GM12874 (cell line): Measurements from ENCODE around the gene SLC25A53.

Experiments used
- CTCF ChIP-seq: IDR thresholded peaks from 2 replicates; pipeline ENCODE4 v1.5.1; 2011; ENCODE audit warnings: low read depth, mild to moderate bottlenecking, control low read depth, low read length, moderate library complexity; ENCODE audit not compliant: insufficient read depth

Gene SLC25A53

DNA sequence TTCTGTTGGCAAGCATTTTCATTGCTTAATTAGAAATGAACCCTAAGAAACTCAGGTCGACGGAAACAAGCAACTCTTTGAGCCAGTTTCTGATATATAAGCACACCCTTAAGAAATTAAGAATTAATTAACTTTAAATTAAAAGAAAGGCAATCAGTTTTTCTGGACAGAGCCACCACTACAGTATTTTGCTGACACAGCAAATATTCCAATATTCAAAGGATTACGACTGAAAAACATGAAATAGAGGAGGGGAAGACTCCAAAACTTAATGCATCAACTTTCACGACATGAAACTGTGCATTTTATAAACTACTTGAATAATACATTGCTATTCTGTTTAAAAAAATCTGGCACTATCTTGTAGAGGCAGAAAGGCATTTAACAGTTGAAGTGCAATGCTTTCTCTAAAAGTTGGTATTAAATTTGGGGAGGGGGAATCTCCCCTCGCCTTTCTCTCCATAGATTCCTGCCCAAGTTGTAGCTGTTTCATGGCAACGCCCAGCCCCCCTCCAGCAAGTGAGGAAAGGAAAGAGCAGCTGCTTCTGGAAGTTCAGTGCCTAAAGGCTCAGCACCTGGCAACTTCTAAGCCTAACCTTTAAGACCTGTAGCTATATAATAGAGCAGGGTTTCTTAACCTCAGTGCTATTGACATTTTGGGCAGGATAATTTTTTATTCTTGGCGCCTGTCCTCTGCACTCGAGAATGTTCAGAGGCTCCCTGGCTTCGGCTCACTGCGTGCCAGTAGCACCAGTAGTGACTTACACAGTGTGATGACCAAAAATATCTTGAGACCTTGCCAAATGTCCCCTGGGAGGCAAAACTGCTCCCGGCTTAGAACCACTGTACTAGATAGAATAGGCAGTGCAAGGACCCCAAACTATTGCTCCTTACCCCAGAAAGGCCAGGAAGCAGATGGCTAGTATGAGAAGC is 51.2 kb downstream of the SLC25A53 start:
- TF ChIP-seq CTCF: no peak

DNA sequence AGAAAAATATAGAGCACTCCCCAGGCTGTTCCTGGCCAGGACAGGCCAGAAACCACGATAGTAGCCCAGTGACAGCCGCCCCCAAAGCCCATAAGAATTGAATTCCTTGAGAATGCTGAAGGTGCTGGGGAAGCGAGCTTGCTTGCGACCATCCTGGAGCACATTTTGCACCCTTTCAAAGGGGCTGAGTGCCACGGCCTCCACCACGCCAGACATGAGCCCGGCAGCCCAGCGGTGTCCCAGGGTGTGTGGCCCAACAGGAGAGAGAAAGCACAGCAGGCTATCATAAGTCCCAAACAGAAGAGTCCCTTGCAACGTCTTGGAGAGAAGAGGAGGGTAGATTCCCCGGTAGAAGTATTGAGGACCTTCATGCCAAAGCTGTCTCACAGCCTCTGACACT is 52.1 kb downstream of the SLC25A53 start:
- no peak for TF ChIP-seq CTCF

GRCh38 chrX:104098919-104099318 is 57.9 kb downstream of the SLC25A53 start:
- TF ChIP-seq CTCF: no peak

GRCh38 chrX:104098151-104098808 is 58.5 kb downstream of the SLC25A53 start:
- TF ChIP-seq CTCF: peak; percentile 29; the same call in 1 of the 2 replicates

DNA sequence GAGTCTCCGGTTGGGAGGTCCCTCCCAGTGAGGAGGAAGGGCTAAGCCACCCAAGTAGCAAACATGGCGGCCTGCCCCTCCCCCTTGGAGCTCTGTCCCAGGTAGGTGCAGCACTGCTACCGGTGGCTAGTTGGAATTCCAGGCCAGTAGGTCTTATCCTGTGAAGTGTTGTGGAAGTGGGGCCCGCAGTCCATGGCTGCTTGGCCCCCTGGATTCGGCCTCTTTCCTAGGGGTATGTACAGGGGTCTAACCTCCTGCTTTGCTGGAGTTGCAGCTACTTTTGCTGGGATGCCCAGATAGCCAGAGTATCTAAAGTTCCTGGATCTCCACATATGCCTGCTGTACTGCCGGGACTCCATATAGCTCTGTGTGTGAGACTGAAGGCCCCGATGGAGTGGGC is 70.9 kb downstream of the SLC25A53 start:
- no peak for TF ChIP-seq CTCF

DNA sequence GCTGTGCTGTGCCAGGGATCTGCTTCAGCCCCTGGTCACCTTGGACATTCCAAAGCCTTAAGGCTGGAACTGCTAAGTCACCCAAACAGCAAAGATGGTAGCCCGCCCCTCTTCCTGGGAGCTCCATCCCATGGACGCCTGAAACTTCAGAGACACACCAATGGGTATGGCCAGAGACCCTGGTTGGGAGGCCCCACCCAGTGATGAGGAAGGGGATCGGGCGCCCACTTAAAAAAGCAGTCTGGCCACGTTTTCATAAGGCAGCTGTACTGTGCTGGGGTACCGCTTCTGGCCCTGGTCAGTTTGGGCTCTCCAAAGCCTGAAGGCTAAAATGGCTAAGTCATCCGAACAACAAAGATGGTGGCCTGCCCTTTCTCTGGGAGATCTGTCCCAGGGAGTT is 71.3 kb downstream of the SLC25A53 start:
- no peak for TF ChIP-seq CTCF

DNA sequence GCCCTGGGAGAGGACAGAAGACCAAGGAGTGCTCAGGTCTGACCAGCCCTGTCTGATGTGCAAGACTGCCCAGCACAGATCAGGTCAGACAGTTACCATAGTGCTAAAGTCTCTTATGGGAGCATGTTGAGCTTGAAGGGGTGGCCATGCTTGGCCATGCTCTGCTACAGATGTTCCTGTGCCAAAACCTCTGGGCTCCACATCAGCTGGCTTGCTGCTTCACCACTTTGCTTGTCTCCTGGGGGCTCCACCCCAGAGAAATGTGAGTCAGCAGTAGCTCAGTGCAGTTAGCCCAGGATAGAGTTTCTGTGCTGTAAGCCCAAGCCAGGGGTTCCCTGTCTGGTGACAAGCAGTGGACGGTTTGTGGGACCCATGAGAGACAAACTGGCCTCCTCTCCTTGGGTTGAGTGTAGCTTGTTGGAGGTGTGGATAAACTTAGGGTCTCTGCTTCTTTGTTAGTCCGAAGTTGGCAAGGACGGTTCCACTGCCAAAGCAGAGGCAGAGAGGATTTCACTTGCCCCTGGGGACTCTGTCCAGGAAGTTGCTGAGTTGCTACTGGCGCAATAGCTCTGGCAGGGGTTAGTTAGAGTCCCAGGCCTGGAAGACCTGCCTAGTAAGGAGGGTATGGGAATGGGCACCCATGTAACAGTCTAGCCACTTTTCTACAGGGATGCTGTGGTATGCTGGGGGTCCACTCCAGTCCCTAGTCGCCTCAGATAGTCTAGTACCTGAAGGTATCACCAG is 72.1 kb downstream of the SLC25A53 start:
- TF ChIP-seq CTCF: no peak
